ENCODE data around the gene SORCS2.

DNA sequence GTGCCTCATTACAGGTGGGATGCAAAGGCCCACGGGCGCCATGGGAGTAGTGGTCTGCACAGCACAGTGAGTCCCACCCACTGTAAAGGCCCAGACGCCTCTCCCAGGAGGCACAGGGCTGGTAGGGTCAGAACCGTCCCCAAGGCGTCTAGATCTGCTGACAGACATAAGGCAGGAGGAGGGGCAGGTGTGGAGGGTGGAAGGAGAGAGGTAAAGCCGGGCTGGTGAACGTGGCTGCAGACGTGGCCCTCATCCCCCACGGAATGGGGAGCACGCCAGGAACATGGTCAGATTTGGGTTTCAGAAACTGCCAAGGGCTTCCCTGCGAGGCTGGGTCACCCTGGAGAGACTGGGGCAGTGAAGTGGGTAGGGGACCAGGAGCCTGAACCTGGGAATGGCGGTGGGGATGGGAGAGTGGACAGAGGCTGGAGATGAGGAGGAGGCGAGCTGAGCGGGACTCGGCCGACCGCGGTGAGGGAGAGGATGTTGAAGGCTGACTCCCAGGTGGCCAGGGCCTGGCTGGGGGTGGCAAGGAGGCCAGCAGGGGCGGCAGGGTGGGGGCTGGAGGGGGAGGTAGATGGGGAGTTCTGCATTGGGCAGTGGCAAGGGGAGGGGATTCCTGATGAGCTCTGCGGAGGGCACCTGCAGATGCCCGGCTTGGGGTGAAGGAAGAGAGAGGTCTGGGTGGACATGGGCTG is 562.4 kb downstream of the SORCS2 start:
- TF ChIP-seq POLR2AphosphoS5 (IDR thresholded peaks at IDR 0.05; ENCODE audit: low read depth, low read length) (no peak), SIN3A (IDR thresholded peaks at IDR 0.05; ENCODE audit: borderline replicate concordance, insufficient read depth, low read length) (no peak), TAF1 (IDR thresholded peaks at IDR 0.05; ENCODE audit: borderline replicate concordance, insufficient read depth, low read length) (no peak)
- TF ChIP-seq, protein P1, sequence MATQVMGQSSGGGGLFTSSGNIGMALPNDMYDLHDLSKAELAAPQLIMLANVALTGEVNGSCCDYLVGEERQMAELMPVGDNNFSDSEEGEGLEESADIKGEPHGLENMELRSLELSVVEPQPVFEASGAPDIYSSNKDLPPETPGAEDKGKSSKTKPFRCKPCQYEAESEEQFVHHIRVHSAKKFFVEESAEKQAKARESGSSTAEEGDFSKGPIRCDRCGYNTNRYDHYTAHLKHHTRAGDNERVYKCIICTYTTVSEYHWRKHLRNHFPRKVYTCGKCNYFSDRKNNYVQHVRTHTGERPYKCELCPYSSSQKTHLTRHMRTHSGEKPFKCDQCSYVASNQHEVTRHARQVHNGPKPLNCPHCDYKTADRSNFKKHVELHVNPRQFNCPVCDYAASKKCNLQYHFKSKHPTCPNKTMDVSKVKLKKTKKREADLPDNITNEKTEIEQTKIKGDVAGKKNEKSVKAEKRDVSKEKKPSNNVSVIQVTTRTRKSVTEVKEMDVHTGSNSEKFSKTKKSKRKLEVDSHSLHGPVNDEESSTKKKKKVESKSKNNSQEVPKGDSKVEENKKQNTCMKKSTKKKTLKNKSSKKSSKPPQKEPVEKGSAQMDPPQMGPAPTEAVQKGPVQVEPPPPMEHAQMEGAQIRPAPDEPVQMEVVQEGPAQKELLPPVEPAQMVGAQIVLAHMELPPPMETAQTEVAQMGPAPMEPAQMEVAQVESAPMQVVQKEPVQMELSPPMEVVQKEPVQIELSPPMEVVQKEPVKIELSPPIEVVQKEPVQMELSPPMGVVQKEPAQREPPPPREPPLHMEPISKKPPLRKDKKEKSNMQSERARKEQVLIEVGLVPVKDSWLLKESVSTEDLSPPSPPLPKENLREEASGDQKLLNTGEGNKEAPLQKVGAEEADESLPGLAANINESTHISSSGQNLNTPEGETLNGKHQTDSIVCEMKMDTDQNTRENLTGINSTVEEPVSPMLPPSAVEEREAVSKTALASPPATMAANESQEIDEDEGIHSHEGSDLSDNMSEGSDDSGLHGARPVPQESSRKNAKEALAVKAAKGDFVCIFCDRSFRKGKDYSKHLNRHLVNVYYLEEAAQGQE (IDR thresholded peaks at IDR 0.05; ENCODE audit: insufficient read depth in 1 of 2, low read depth in 2 of 2, low read length in 2 of 2), result no peak

Data from PFSK-1 (cell line).